ENCODE data around the gene NFIA. TPM values are rescaled to one million over a fixed set of nuclear protein-coding genes. Genes with fewer than 3 reads are reported as not detected.

NFIA gene
- total RNA-seq, 3 donors from 2014 or later = 54.9 to 87.5 (median 79.6) TPM

DNA sequence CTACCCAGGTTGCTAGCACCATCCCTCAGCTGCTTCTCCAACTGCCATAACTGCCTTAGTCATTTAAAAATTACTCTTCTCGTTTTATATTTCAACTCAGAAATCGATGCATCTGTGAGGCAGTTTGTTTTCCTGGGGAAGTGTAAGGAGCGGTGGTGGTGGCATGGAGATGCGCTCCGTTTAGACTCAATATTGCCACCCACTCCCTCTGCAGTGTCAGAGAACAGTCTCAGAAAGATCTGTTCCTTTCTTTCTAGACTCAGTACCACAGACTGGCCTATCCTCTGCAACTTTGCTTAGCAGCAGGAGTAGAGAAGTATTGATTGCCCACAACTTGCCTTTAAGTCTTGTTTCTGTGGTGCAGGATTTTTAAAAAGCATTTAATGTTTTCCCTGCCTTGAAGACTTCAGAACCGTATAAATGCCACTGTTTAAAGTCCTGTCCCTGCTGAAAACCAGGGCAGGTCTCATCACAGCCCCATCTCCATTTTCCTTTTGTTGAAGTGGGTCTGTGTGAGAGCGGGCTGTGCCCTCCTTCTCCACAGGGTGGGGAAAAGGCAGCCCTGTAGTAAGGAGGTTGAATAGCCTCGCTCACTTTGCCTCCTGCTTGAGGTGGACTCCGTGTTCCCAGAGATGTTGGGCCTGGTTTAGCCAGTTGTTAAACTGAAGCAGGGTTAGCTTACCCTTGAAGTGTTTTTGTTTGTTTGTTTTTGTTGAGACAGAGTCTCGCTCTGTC is 105.2 kb downstream of the NFIA start:
- peak overlapping the region in 1 of 2 donors; percentile 56 for H3K27ac ChIP-seq

DNA sequence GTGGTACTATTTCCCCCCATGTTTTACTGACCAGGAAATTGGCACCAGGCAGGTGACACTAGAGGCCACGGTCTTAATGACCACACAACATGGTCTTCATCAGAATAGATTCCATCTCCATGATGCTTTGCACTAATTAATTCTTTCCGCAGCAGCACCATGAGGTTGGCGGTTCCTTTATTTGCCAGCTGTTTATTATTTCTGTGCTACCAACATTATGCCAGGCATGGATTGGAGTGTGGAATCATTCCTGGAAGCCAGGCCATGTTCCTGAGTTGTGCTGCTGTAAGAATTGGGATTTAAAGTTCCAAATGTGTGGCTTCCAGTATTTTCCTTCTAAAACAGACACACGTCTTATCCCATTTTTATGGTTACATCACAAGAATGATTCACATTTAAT is 107.8 kb downstream of the NFIA start:
- H3K4me1 ChIP-seq = peaks cover 0 to 2% of the 10 kb centered on the region in 2 donors
- DNase-seq (ENCODE audit: low spot score in 2 of 2) = no peak
- no peak overlapping the region for H3K4me3 ChIP-seq
- no peaks in the 10 kb centered on the region for H3K9me3 ChIP-seq
- H3K27ac ChIP-seq = no peak overlapping the region
- H3K27me3 ChIP-seq = no peaks in the 10 kb centered on the region
- H3K36me3 ChIP-seq = no peaks in the 10 kb centered on the region
- intact Hi-C loops (cut with DNase I; ENCODE audit: low total_unique reads) = no loop called here
- no peak for TF ChIP-seq POLR2AphosphoS5 (IDR thresholded peaks at IDR 0.05)
- TF ChIP-seq POLR2A (IDR thresholded peaks at IDR 0.05) = no peak
- TF ChIP-seq, protein P1, sequence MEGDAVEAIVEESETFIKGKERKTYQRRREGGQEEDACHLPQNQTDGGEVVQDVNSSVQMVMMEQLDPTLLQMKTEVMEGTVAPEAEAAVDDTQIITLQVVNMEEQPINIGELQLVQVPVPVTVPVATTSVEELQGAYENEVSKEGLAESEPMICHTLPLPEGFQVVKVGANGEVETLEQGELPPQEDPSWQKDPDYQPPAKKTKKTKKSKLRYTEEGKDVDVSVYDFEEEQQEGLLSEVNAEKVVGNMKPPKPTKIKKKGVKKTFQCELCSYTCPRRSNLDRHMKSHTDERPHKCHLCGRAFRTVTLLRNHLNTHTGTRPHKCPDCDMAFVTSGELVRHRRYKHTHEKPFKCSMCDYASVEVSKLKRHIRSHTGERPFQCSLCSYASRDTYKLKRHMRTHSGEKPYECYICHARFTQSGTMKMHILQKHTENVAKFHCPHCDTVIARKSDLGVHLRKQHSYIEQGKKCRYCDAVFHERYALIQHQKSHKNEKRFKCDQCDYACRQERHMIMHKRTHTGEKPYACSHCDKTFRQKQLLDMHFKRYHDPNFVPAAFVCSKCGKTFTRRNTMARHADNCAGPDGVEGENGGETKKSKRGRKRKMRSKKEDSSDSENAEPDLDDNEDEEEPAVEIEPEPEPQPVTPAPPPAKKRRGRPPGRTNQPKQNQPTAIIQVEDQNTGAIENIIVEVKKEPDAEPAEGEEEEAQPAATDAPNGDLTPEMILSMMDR (IDR thresholded peaks at IDR 0.05) = no peak

More for the DNA sequence above, 105.2 kb downstream of the NFIA start:
- Histone ChIP-seq H3K36me3 (no peaks in the 10 kb centered on the region), H3K27me3 (no peaks in the 10 kb centered on the region), H3K4me1 (peaks cover 3 to 12% of the 10 kb centered on the region in 2 donors), H3K9me3 (no peaks in the 10 kb centered on the region), H3K4me3 (no peak overlapping the region)
- TF ChIP-seq POLR2A (IDR thresholded peaks at IDR 0.05) = no peak
- no peak for TF ChIP-seq POLR2AphosphoS5 (IDR thresholded peaks at IDR 0.05)
- TF ChIP-seq, protein P1 (IDR thresholded peaks at IDR 0.05) = no peak
- intact Hi-C loops (cut with DNase I; ENCODE audit: low total_unique reads) = no loop called here
- no peak for DNase-seq (ENCODE audit: low spot score in 2 of 2)

DNA sequence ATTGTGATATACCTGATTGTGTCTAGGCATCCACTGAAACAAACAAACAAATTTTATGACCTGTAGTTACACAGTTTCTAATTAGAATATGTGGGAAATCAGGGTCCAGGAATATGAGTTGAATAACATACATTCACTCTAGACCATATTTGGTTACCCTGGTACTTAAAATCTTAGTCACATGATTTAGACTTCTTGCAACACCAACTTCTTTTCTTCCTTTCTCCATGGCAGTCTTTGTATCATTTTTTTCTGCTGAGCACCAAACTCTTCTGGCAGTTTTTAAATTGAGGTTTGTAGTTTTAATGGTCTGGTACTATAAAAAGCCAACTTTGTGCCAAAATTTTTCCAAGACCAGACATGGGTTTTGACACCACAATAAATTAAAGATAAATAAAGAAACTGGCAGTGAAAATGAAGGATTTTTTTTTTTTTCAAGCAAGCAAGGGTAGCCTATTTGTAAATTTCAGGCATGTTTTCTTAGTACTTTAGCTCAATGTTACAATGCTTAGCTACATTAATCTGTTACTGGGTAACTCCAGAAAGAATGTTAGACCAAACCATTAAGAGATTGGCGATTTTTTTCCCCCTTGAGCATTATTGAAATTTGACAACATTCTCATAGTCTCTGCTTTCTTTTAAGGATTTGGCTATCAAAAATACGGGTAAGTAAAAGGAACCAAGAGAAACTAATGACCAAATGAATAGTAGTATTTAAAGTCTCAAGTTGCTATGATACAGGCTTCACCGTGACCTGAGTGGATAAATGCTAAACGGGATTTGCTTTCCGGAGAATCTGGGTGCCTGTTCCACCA is 108.5 kb downstream of the NFIA start:
- H3K27ac ChIP-seq = peak overlapping the region in 1 of 2 donors; percentile 26
- no peaks in the 10 kb centered on the region for H3K36me3 ChIP-seq
- no peaks in the 10 kb centered on the region for H3K27me3 ChIP-seq
- no peak overlapping the region for H3K4me3 ChIP-seq
- no peaks in the 10 kb centered on the region for H3K4me1 ChIP-seq
- no peak for DNase-seq (ENCODE audit: low spot score in 2 of 2)
- no peak for TF ChIP-seq POLR2A (IDR thresholded peaks at IDR 0.05)
- TF ChIP-seq POLR2AphosphoS5 (IDR thresholded peaks at IDR 0.05) = no peak
- TF ChIP-seq, protein P1 (IDR thresholded peaks at IDR 0.05) = no peak
- intact Hi-C loops (cut with DNase I; ENCODE audit: low total_unique reads) = no loop called here
- no peaks in the 10 kb centered on the region for H3K9me3 ChIP-seq

DNA sequence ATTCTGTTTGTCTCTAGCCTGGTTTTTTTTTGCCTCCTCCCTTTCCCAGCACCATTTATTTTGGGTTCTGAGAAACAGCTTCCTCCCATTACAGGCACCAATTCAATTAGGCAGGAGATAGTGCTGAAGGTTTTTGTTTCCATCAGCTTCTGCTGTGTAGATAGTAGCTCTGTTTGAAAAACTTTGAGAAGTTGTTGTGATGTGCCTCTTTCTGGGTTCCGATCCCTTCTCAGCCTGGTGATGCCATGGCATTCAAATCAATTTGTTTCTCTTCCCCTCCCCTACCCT is 109.0 kb downstream of the NFIA start:
- DNase-seq (ENCODE audit: low spot score in 2 of 2) = no peak
- H3K4me3 ChIP-seq = no peak overlapping the region
- no peaks in the 10 kb centered on the region for H3K9me3 ChIP-seq
- peak overlapping the region in 1 of 2 donors; percentile 26 for H3K27ac ChIP-seq
- intact Hi-C loops (cut with DNase I; ENCODE audit: low total_unique reads) = no loop called here
- H3K36me3 ChIP-seq = no peaks in the 10 kb centered on the region
- H3K4me1 ChIP-seq = no peaks in the 10 kb centered on the region
- H3K27me3 ChIP-seq = no peaks in the 10 kb centered on the region
- no peak for TF ChIP-seq POLR2AphosphoS5 (IDR thresholded peaks at IDR 0.05)

DNA sequence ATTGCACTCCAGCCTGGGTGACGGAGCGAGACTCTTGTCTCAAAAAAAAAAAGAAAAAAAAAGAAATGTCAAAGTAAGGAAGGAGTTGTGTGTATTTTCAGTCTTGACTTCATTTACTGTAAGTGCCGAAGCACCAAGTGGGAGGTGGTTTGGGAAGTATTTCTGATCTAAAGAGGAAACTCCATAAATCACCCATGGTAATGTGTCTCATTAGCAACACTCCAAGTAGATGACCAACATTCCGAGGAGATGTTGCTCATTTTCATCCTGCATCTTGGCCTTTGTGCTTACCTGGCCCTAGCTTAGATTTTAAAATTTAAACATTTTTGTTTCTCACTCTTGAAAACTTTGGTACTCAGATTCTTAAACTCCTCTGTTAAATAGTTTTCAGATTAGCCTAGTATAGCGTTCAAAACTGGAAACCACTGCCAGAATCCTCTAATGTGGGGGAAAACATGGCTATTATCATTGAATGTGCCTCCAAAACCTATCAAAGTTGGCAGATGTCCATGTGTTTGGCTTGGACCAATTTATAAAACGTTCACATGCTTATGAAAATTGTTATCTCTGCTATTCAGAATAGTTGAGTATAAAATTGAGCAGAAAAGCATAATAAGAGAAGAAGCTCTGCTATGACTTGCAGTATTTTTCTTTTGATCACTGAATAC is 110.4 kb downstream of the NFIA start:
- no peak for DNase-seq (ENCODE audit: low spot score in 2 of 2)
- no peak overlapping the region for H3K4me3 ChIP-seq
- H3K9me3 ChIP-seq = no peaks in the 10 kb centered on the region
- H3K4me1 ChIP-seq = no peaks in the 10 kb centered on the region
- intact Hi-C loops (cut with DNase I; ENCODE audit: low total_unique reads) = no loop called here
- no peak for TF ChIP-seq POLR2AphosphoS5 (IDR thresholded peaks at IDR 0.05)
- no peak for TF ChIP-seq POLR2A (IDR thresholded peaks at IDR 0.05)
- TF ChIP-seq, protein P1 (IDR thresholded peaks at IDR 0.05) = no peak
- peak overlapping the region in 1 of 2 donors; percentile 40 for H3K27ac ChIP-seq
- no peaks in the 10 kb centered on the region for H3K27me3 ChIP-seq
- H3K36me3 ChIP-seq = no peaks in the 10 kb centered on the region
